Stimulated activated CD8-positive, alpha-beta memory T cell treated with anti-CD3 and anti-CD28 coated beads, Interleukin-12 subunit alpha, Interleukin-12 subunit beta, amount 100 ng/mL, for 24 hours (primary cell): ENCODE results near the gene NAT8L.

Experiments
- DNase-seq: peaks from one replicate; pipeline ENCODE4 v3.0.0-alpha.2; 2020; ENCODE audit errors: extremely low read depth

Gene NAT8L

DNA sequence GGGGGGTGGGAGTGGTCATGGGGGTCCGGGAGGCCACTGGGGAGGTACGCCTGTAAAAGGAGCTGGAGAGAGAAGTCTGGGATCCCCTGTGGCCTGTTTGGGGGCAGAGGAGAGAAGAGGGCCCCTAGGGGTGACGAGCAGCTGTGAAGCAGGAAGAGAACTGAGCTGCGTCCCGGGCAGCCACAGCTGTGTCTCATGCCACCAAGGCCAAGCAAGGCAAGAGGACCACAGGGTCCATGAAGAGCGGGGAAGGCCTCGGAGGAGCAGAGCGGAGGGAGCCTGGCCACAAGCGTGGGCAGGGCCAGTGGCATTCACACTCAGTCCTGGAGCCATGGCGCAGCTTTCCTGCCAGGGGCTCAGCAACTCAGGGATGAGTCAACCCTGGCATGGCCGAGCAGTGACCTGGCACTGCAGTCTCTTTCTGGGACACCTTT lies 13.6 kb upstream of the NAT8L start:
- DNase-seq = no peak

DNA sequence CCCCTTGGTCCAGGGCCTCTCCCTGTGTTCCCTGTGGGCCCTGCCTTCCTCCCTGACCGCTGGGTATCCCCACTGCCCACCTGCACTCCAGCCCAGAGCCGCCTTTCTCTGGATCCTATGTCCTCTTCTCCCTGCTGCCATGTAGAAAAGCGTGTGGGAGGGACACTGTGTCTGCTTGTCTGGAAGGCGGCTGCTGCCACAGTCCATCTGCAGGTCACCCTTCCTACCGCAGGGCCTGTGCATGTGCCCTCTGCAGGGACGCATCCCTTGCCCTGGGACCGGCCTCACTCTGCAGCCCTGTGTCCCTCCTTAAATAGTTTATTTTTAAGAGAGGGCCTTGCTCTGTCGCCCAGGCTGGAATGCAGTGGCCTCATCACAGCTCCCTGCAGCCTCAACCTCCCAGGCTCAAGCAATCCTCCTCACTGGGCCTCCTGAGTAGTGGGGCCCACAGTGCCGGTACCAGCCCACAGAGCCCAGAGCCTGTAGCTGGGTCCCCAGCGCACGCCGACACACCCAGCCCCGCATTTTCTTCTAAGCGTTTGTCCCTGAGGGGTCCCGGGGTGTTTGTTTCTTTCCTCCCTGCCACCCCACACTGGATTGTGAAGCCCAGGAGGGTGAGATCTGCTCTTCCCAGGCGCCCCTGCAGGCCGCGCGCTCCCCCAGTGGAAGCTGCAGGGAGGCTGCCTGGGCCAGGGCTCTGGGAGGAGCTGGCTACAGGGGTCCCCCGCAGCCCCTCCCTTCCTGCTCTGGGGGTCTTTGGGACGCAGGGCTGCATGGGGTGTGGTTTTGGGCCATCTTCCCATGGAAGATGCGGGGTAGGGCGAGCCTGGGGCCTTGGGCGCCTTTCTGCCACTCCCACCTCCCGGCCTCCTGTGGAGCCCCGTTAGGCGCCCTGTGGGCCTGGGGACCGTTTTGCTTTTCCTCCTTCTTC lies 12.8 kb upstream of the NAT8L start:
- no peak for DNase-seq

DNA sequence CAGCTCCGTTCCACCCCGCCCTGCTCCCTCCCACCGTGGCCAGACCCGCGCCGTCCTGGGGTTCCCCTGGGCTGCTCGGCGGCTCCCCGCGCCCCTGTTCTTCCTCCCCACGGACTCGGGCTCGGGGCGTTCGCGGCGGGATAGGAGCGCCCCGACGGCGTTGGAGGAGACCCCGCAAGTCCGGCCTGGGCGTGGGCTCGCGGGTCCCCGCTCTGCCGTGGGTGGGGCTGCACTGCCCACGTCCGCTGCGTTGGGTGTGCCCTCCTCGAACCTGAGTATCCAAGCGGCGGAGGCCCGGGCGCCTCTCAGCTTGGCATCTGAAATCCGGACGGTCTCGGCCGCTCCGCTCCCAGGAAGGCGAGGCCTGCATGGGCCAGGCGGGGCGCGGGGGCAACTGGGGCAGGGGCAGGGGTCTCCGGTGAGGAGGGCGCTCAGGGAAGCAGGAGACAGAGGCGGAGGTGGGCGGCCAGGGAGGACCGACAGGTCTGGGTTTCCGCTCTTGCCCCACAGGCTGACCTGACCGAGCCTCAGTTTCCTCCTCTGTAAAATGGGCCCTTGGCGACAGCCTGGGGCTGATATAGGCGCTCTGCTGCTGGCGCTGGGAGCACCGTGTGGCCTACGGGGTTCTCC lies 12.0 kb upstream of the NAT8L start:
- DNase-seq = no peak

DNA sequence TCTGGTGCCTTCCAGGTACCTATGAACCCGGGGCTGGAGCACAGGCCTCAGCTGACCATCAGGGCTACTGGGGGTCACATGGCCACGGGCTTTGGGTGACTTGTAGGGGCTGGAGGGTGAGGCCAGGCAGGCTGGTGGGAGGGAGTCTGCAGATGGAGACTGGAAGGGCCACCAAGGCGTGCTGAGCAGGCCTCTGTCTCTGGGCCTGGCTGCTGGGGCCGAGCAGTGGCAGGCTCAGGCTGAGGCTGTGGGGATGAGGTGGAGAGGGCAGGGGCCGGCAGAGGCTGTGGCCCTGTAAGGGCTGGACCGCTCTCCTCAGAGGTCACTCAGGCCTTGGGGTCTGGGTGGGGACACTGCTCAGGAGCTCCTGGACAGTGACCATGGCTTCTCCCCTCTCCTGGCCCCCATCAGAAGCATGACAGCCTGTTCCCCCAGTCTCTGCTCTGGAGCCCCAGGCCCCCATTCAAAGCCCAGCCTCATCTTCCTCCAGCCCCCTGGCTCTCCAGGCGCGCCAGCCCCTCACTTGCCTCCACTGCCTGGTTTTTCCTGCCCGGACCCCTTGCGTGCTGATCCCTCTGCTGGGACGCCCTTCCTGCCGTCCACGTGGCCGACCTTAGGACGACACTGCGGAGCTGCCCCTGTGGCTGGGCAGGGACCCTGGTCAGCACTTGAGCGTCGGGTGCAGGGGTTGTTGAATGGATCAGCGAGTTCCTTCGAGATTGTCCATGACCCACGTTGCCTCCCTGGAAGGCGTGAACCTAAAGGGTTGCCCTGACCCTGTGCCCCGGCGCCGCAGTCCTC lies 11.1 kb upstream of the NAT8L start:
- DNase-seq = no peak

DNA sequence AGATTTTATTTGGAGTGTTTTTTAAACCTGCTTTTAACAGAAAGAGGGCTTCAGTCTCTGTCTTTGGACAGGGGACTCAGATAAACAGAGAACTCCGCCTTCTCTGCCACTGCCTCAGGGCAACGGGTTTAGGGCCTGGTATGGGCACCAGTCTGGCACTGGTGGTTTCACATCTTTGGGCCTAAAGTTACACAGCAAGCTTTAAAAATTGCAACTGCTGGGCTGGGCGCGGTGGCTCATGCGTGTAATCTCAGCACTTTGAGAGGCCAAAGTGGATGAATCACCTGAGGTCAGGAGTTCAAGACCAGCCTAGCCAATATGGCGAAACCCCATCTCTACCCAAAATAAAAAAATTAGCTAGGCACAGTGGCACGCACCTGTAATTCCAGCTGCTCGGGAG lies 10.3 kb upstream of the NAT8L start:
- no peak for DNase-seq

DNA sequence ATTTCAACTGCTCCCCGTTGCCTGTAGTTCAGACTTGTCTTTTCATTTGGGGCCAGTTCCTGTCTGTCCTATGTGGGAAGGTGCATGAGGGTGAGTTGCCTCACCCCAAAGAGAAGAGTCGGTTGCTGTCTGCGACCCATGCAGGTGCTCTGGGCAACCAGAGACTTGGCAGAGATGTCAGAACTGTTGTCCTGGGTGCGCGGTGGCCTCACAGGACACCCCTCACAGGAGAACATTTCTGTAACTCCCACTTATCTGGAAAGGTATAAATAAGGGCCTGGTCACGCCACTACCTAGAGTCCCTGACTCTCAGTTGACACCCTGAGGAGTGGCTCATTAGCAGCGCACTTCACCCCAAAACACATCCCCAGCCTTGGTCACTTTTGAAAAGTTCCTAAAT lies 9.7 kb upstream of the NAT8L start:
- no peak for DNase-seq

DNA sequence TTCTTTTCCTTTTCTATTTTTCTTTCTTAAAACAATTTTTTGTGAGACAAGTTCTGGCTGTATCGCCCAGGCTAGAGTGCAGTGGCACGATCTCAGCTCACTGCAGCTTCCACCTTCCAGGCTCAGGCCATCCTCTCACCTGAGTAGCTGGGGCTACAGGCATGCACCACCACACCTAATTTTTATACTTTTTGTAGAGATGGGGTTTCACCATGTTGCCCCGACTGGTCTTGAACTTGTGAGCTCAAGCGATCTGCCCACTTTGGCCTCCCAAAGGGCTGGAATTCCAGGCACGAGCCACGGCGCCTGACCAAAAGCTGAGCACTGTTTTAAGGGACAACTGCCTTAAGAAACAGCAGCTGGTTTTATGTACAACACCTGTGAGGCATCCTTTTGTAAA lies 9.3 kb upstream of the NAT8L start:
- no peak for DNase-seq

DNA sequence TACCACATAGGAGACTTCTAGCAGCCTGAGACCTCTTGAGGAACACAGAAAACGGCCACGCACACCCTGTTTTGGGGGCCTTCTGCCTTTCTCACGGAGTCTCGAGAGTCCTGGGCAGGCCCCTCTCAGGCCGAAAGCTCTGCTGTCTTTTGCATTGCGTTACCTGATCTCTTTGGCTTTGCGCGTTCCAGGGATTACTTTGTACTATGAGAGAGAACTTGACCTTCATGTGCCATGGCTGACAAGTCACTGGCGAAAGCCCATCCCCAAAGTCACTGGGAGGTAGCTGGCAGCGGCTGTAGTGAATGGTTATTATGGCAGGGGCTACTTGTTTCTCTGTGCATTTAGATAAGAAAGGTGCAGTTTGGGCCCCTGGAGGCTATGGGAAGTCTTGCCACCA lies 8.0 kb upstream of the NAT8L start:
- no peak for DNase-seq

DNA sequence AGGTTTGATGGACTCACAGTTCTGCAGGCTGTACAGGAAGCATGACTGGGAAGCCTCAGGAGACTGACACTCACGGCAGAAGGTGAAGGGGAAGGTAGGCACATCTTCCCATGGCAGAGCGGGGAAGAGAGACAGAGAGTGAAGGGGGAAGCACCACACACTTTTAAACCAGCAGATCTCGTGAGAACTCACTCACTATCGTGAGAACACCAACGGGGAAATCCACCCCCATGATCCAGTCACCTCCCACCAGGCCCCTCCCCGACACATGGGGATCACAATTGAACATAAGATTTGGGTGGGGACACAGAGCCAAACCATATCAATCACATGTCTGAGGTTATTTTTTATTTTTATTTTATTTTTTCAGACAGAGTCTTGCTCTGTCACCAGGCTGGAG lies 4.9 kb upstream of the NAT8L start:
- DNase-seq = no peak

DNA sequence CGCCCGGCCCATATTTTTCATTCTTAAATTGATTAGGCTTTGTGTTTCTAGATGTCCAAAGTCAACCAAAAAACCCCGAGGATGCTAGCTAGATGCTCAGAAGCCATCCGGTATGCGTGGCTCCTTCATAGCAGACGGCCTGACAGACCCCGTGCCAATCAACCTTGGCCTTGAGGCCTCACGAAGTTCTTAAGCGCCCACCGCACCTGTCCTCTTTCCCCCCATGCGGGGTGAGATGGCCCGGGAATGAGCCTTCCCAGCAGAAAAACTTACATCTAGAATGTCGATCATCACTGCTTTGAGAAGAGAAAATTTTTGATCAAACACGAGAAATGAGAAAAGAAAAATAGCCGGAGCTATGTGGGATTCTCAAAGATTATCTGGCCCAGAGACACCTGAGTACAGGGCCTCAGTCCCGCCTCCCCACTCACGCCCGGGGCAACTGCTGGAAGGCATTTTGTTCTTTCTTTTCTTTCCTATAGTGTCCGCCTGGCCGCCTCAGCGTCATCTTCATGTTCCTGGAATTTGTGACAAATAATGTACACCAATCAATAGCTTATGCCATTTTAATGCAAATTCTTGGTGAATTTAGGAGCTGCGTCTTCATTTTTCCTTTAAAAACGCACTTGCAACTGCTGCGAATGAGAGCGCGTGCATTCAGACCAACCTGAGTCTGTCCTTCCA lies 1.6 kb upstream of the NAT8L start:
- DNase-seq = no peak

DNA sequence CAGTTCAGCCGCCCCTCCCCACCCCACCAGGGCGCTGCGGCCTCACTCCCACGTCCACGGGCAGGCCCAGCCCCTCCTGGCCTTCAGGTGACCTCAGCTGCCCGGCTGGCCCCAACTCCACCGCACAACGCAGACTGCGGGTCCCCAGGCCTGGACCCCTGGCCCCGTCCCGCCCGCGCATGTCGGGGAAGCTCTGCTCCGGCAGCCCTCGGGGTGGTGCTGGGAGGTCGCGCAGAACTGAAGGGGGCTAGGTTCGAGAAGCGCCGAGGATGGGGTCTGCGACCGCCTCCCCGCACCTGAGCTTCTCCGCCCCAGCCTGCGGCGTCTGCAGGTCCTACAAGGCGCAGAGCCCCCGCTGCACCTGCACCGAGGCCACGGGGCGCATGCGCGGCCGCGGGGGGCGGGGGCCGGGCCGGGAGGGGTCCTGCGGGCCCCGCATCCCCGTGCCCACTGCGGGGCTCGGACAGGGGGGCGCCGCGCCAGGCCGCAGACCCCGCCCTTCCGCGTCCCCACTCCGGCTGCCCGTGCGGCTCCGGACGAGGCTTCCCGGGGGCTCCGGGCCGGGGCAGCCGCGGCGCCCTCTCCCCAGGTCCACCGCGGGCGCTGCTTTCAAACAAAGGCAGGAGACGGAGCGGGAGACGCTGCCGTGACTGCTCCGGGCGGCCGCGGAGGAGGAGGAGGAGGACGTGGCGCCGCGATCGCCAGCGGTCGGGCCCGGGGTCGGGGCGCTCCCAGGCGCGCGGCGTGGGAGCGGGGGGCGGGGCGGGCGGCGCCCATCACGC lies 672 bp upstream of the NAT8L start:
- no peak for DNase-seq

DNA sequence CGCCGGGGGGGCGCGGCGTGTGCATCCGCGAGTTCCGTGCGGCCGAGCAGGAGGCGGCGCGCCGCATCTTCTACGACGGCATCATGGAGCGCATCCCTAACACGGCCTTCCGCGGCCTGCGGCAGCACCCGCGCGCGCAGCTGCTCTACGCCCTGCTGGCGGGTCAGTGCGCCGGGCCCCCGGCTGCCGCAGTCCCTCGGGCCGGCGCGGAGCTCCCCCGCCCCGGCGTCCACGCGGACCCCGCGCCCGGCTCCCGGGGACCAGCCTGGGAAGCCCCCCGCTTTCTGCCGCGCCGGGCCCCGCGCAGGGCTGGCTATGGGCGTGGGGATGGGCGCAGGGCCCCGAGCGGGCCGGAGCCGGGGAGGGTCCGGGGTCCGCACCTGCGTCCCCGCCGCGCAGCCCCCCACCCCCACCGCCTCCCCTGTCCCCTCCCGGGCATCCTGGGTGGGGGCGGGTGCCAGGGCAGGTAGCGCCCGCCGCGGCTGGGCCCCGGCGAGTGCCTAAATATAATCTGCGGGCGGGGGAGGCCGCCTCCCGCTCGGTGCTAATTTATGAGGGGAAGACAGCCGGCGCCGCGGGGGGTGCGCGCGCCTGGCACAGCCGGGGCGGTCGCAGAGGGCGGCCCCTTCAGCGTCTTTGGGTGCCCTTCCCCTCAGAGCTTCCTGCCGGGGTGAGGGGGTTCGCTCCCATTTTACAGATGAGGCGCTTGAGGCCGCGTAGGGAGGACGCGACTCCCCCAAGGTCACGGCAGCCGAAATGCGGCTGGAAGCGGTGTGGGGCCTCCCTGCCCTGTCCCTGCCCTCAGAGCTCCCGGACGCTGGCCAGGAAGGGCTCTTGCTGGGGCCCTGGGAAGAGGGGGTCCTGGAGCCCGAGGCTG lies 837 bp downstream of the NAT8L start:
- DNase-seq = no peak

DNA sequence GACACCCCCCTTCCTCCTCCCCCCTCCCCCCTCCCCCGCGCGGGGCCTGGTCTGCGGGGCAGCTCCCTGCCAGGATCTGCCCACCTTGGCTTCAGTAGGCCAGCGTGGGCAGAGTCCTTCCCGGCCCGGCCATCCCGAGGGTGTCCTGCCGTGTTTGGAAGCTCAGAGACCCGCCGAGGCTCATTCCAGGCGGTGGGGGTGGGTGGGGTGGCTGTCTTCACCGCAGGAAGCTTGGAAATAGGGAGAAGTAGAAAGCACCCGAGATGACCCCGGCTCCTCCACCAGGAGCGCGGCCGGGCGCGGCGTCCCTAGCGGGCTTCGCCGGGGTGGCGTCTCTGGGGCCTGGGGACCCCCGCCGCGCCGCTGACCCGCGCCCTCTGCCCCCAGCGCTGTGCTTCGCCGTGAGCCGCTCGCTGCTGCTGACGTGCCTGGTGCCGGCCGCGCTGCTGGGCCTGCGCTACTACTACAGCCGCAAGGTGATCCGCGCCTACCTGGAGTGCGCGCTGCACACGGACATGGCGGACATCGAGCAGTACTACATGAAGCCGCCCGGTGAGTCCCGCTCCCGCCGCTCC lies 1.6 kb downstream of the NAT8L start:
- no peak for DNase-seq

DNA sequence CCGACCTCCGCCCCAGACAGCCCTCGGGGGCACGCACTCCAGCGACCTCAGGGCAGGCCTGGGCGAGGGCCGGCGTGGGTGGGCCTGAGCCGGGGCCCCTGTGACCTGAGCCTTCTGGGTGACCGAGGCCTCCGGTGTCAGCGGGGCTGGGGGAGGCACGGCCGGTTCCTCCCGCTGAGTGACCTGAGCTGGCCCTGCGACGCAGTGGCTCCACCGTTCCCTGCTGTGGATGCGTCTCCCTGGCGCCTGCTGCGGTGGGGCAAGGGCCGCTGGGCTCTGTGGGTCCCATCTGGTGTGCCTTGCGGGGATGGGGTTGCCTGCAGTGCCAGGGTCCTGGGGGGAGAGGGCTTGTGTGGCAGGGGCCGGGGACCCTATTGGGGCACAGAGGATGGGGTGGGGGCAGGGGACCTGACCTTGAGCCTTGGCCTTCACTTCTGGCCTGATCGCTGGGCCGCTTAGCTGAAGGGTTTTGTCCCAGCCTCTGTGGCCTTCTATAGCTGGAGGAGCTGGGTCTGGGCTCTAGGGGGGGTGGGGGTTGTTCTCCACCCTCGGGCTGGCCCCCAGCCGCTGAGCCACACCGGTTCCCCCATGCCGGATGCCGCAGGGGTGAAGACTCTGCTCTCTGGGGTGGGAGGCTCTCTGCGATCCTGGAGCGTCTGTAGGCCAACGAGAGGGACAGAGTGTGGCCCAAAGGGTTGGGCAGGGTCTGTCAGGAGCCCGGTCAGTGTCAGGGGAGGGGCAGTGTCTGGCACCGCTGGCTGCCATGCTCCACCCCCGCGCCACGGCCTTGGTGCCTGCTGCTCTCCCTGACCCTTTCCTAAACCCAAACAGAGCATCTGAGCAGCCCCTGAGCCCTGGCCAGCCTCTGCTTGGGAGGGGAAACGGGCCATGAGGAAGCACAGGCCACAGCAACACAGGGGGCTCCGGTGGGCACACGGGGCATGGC lies 2.3 kb downstream of the NAT8L start:
- DNase-seq = no peak

DNA sequence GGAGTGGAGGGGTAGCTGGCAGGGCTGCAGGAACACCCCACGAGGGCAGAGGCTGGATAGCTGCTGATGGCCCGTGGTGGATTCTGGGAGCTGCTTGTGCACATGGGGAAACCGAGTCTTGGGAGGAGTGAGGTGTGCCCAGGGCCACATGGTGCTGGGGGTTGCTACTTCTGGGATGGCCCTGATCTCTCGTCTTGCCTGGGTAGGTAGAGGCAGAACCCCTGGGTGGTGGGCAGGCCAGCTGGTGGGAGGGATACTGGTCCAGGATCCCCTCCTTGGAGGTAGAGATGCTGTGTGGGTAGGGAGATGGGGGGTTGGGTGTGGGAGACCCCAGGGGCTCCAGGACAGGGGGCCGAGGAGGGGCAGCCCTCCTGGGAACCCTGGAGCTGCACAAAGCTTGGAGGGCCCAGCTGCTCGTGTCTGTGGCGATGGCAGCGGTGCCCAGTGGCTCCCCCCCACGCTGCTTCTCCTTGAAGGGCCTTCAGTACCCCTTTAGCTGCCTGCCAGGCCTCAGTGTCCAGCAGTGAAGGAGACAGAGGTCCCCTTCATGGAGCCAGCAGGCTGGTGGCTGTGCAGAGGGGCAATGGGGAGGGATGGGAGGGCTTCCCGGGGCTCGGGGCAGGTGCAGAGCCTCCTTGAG lies 3.2 kb downstream of the NAT8L start:
- DNase-seq = no peak

DNA sequence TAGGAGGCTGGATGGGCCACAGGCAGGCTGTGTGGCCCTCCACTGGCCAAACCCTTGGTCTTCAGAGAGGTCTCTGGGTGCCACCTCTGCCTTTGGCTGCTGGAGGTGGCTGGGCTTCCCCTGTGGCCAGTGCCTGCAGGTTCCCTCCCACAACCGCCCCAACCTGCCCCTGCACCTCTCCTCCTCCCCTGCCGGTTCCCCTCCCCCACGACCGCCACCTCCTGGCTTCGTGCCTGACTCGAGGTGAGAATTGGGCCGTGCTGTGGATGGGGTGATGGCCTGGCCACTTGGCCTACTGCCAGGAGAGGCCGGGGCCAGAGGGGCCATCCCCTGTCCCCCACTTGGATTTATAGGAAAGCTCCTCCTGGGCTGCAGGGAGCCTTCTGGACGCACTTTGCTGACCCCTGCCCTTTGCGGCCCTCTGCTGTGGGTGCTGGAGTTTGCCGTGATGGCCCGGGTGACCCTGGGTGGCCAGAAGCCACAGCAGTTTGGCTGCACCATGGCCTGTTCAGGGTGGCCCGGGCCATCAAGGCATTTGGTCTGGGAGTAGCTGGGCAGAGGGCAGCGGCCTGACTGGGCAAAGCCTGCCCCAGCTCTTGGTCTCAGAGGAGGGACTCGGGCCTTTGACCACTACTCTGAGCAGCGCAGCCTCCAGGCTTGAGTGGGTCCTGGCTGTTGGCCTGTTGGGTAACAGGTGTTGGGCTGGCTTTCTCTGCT lies 3.8 kb downstream of the NAT8L start:
- DNase-seq = no peak

DNA sequence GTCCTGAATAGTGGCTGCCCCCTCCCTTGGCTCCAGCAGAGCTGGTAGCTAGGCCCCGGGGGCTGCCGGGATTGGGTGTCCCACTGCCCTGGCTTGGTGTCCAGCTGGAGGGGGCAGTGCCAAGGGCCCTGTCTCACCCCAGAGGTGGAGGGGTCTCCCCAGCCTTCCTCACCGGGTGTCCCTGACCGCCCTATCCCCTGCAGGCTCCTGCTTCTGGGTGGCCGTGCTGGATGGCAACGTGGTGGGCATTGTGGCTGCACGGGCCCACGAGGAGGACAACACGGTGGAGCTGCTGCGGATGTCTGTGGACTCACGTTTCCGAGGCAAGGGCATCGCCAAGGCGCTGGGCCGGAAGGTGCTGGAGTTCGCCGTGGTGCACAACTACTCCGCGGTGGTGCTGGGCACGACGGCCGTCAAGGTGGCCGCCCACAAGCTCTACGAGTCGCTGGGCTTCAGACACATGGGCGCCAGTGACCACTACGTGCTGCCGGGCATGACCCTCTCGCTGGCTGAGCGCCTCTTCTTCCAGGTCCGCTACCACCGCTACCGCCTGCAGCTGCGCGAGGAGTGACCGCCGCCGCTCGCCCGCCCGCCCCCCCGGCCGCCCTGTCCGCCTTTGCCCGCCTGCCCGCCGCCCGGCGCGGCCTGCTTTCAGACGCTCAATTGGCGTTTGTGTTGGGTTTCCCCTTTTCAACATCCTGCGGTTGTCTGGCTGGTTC lies 4.6 kb downstream of the NAT8L start:
- no peak for DNase-seq
